Mammary epithelial cell (primary cell): Measurements from ENCODE around the gene SERPINI1.

ENCODE experiments used
- CTCF ChIP-seq, 2 donors: IDR thresholded peaks in 1 of 2; conservative IDR thresholded peaks in 1 of 2; 2 replicates each; pipeline ENCODE4 v1.5.1; 2011 to 2012; ENCODE audit warnings: inconsistent platforms in 2 of 2, low read length in 2 of 2, mild to moderate bottlenecking in 2 of 2, control low read depth in 1 of 2, low read depth in 1 of 2; ENCODE audit not compliant: insufficient read depth in 1 of 2; ENCODE audit errors: extremely low read depth in 1 of 2
- EZH2 ChIP-seq: IDR thresholded peaks from 2 replicates; pipeline ENCODE4 v1.6.1; 2012; ENCODE audit warnings: low read length, inconsistent platforms, borderline replicate concordance

GRCh38 chr3:167814441-167814951 lies 79.0 kb downstream of the SERPINI1 start:
- no peak for TF ChIP-seq CTCF (conservative IDR thresholded peaks at IDR 0.05 in 1 of 2, IDR thresholded peaks at IDR 0.05 in 1 of 2; ENCODE audit: extremely low read depth in 1 of 2, insufficient read depth in 1 of 2, low read depth in 1 of 2, low read length in 2 of 2)
- TF ChIP-seq EZH2, result no peak
